NCI-H187 treated with DMSO at 0.1 percent for 48 hours (cell line): Measurements from ENCODE around the gene NOP10.

Experiments
- DNase-seq: peaks from one replicate; lab custom pipeline; 2025; lab: John Stamatoyannopoulos, UW

The NOP10 gene

GRCh38 chr15:34331809-34332208, 11.1 kb downstream of the NOP10 start:
- no peak for DNase-seq

GRCh38 chr15:34330279-34330678, 12.7 kb downstream of the NOP10 start:
- no peak for DNase-seq

GRCh38 chr15:34329006-34329405, 13.9 kb downstream of the NOP10 start:
- no peak for DNase-seq

- no peak for DNase-seq
These were observed 15.0 kb downstream of the NOP10 start for GRCh38 chr15:34327906-34328305.

- no peak for DNase-seq
These were observed 17.6 kb downstream of the NOP10 start for GRCh38 chr15:34325368-34325767.

- no peak for DNase-seq
These were observed 18.0 kb downstream of the NOP10 start for GRCh38 chr15:34324933-34325332.

- no peak for DNase-seq
These were observed 19.7 kb downstream of the NOP10 start for GRCh38 chr15:34323217-34323616.

- DNase-seq: peak; percentile 28
These were observed 24.5 kb downstream of the NOP10 start for GRCh38 chr15:34318277-34319079.

- DNase-seq: no peak
These were observed 28.1 kb downstream of the NOP10 start for GRCh38 chr15:34314491-34315490.

- no peak for DNase-seq
These were observed 31.4 kb downstream of the NOP10 start for GRCh38 chr15:34311563-34311962.

GRCh38 chr15:34304613-34305012, 38.3 kb downstream of the NOP10 start:
- DNase-seq: no peak

- no peak for DNase-seq
These were observed 41.9 kb downstream of the NOP10 start for GRCh38 chr15:34301058-34301457.

GRCh38 chr15:34297059-34297458, 45.9 kb downstream of the NOP10 start:
- no peak for DNase-seq

- DNase-seq: no peak
These were observed 50.3 kb downstream of the NOP10 start for GRCh38 chr15:34292621-34293020.
